Bronchial epithelial cell (primary cell): Measurements from ENCODE around the gene PARN. TPM values are rescaled to one million over a fixed set of nuclear protein-coding genes. Genes with fewer than 3 reads are reported as not detected.

Source experiments
- DNase-seq: peaks from one replicate; pipeline ENCODE4 v3.0.0-alpha.2; 2010; ENCODE audit warnings: low read depth
- FAIRE-seq: peaks from 2 replicates; lab custom pipeline; 2011; peaks lifted over from hg19 to GRCh38; lab: Jason Lieb, UNC
- H3K27me3 ChIP-seq: 2 replicates; pipeline ENCODE4 v1.5.1; 2011; ENCODE audit warnings: low read length; ENCODE audit not compliant: control insufficient read depth, insufficient read depth
- H3K36me3 ChIP-seq: 2 replicates; pipeline ENCODE4 v1.5.1; 2011; ENCODE audit warnings: low read length; ENCODE audit not compliant: control insufficient read depth, insufficient read depth
- H3K4me3 ChIP-seq: 2 replicates; pipeline ENCODE4 v1.5.1; 2011; ENCODE audit warnings: mild to moderate bottlenecking, low read depth, low read length, control low read depth
- CTCF ChIP-seq: IDR thresholded peaks from 2 replicates; pipeline ENCODE4 v1.5.1; 2011; ENCODE audit warnings: mild to moderate bottlenecking, moderate library complexity, low read length, control low read depth, inconsistent platforms; ENCODE audit not compliant: insufficient read depth, severe bottlenecking
- total RNA-seq: library from RNA; depleted of rRNA; stranded (reverse); fragments of >200 nt; gene quantifications from 2 replicates; pipeline ENCODE4 v1.2.1, GENCODE V29; 2014

The PARN gene
- 18.7 and 22.4 TPM in 2 replicates for total RNA-seq

- no peaks in the 10 kb centered on the region for H3K27me3 ChIP-seq
- FAIRE-seq: no peak
- peaks cover 2% of the 10 kb centered on the region for H3K36me3 ChIP-seq
- no peak for TF ChIP-seq CTCF
- DNase-seq: peak; percentile 97
- peak within 1 kb of the TSS; percentile 94 for H3K4me3 ChIP-seq
Measured at GRCh38 chr16:14629919-14630619, at the start of gene PARN. TSS of gene PARN (minus strand) at chr16:14630260. CDS start at chr16:14630125, 135 bp downstream.

- Histone ChIP-seq H3K4me3 (no peak overlapping the region), H3K36me3 (no peaks in the 10 kb centered on the region), H3K27me3 (no peaks in the 10 kb centered on the region)
- FAIRE-seq (no peak), DNase-seq (no peak)
- no peak for TF ChIP-seq CTCF
Measured at GRCh38 chr16:14678748-14679497, 48.9 kb upstream of the PARN start.

GRCh38 chr16:14677627-14678026, 47.6 kb upstream of the PARN start:
- TF ChIP-seq CTCF: no peak
- Histone ChIP-seq H3K4me3 (no peak overlapping the region), H3K36me3 (no peaks in the 10 kb centered on the region), H3K27me3 (no peaks in the 10 kb centered on the region)
- DNase-seq: no peak
- no peak for FAIRE-seq

- DNase-seq: no peak
- no peak for FAIRE-seq
- Histone ChIP-seq H3K27me3 (no peaks in the 10 kb centered on the region), H3K36me3 (no peaks in the 10 kb centered on the region), H3K4me3 (no peak overlapping the region)
- no peak for TF ChIP-seq CTCF
Measured at GRCh38 chr16:14676633-14677032, 46.6 kb upstream of the PARN start.

GRCh38 chr16:14672403-14672971, 42.4 kb upstream of the PARN start:
- TF ChIP-seq CTCF: no peak
- FAIRE-seq (no peak), DNase-seq (no peak)
- H3K36me3 ChIP-seq: peaks cover 3% of the 10 kb centered on the region
- no peak overlapping the region for H3K4me3 ChIP-seq
- H3K27me3 ChIP-seq: no peaks in the 10 kb centered on the region
